HG03565 (cell line): ENCODE data around the gene ENKD1.
"Not testable (repeated sequence)": the region's sequence is repeated elsewhere in the genome, so short reads cannot be mapped to it uniquely, and the experiment has no call there.

Experiments
- ATAC-seq: cut with Tn5 transposase; IDR thresholded peaks from one replicate; pipeline ENCODE4 v1.9.1; 2021; ENCODE audit warnings: mild to moderate bottlenecking, moderate library complexity; ENCODE audit not compliant: unreplicated experiment

ENKD1 gene, protein sequence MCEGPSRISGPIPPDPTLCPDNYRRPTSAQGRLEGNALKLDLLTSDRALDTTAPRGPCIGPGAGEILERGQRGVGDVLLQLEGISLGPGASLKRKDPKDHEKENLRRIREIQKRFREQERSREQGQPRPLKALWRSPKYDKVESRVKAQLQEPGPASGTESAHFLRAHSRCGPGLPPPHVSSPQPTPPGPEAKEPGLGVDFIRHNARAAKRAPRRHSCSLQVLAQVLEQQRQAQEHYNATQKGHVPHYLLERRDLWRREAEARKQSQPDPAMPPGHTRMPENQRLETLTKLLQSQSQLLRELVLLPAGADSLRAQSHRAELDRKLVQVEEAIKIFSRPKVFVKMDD

DNA sequence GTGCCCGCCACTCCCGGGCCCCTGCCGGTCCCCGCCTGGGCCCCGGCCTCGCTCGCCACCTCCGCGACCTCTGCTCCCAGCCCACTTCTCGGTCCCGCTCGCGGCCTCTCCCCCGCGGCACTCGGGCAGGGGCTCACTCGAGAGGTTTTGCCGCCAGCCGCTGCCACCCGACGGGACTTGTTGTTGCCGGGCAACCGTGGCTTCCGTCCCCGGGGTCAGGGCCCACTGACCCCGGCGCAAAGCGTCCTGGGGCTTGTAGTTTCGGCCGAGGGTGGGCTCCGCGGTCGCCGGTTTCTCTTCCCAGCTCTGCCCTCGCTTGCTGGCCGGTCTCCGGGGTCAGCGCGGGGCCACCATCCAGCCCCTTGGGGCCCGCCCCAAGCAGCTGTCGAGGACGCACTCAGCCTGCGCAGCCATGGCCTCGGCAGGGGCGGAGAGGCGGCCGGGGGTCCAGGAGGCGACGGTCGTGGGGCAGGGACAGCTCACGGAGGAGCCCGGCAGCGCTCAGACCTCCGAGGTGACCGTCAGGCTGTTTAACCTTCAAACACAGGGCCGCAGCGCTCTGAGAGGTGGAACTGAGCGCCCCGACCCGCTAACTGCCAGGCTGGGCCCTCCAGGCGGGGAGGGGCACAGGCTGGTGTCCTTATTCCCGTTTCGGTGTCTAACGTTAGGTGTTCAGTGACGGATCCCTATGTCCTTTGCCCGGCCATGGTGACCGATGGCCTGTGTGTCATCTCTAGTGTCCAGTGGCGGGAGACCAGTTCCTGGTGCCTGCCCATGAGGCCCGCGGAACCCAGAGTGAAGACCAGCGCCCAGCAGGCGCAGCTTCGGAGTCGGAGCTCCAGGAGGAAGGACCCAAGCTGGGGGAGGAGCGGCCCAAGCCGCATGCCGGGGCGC is at the start of gene ENKD1, which contains the start of gene C16orf86:
ENKD1 (minus strand) TSS at position 192 of the 894 bp plus-strand sequence. CDS start 308 bp downstream, outside the sequence.
C16orf86 (plus strand) TSS at position 256 of the 894 bp plus-strand sequence; CDS start at position 413, 157 bp downstream.
- ATAC-seq, result no peak

- no peak for ATAC-seq
Observed at GRCh38 chr16:67716097-67716496, 49.5 kb upstream of the ENKD1 start.

DNA sequence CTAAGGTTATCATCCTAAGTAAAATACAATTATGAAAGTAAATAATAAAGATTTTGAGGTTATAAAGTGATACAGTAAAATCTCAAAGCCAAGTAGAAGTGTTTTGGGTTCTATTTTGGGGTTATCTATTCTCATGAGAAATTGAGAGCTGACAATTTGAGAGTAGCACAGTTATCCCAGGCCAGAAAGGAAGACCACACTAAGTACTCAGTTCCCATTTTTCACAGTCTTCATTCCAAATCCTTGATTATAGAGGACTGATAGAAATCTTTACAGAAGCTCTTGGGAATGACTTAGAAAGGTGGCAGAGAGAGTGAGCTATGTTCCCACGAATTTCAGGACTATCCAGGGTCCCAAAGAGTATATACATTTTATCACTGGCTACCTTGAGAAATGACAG is 48.0 kb upstream of the ENKD1 start:
- ATAC-seq, result no peak

GRCh38 chr16:67713647-67714273 is 47.2 kb upstream of the ENKD1 start:
- no peak for ATAC-seq

DNA sequence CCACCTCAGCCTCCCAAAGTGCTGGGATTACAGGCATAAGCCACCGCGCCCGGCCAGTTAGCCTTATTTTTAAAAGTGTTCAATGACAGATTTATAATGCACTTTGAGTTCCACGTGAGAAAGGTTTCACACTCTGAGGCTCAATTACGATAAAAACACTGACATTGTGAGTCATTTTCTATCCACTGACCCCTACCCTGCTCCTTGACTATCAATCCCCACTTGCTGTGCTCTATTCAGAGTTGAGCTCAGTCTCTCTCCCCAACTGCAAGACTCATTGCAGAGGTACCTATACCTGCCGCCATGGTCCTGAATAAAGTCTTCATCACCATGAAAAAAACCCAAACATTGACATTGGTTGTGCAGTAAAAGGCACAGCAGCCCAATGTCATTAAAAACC is 44.1 kb upstream of the ENKD1 start:
- ATAC-seq, result no peak

- ATAC-seq, result no peak
Observed at GRCh38 chr16:67709050-67709449, 42.5 kb upstream of the ENKD1 start.

- no peak for ATAC-seq
Observed at GRCh38 chr16:67708368-67708771, 41.8 kb upstream of the ENKD1 start.

- no peak for ATAC-seq
Observed at GRCh38 chr16:67707790-67708189, 41.2 kb upstream of the ENKD1 start.

DNA sequence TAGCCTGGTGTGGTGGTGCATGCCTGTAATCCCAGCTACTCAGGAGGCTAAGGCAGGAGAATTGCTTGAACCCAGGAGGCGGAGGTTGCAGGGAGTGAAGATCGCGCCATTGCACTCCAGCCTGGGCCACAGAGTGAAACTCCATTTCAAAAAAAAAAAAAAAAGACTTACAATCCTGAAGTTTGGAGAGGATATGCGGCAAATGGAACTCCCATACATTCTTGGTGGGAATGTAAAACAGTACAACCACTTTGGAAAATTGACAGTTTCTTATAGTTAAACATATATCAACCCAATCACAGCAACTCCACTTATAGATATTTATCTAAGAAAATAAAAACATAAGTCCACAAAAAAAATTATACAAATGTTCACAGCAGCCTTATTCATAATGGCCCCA is 40.7 kb upstream of the ENKD1 start:
- ATAC-seq, result no peak

DNA sequence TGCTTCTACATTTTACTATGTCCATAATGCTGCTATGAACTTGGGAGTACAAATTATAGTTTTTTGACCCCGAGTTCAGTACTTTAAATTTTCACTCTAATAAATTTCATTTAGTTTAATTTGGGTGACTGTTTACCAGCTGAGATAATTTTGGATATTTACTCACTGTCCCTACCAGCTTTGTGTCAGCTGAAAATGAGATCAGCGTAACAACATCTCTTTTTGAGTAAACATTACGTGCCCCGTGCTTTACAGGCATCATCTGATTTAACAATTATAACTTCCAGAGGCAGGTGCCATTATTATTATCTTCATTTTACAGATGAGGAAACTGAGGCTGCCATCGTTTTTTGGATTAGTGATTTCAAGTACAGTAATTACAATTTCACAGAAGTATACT is 37.6 kb upstream of the ENKD1 start:
- no peak for ATAC-seq

DNA sequence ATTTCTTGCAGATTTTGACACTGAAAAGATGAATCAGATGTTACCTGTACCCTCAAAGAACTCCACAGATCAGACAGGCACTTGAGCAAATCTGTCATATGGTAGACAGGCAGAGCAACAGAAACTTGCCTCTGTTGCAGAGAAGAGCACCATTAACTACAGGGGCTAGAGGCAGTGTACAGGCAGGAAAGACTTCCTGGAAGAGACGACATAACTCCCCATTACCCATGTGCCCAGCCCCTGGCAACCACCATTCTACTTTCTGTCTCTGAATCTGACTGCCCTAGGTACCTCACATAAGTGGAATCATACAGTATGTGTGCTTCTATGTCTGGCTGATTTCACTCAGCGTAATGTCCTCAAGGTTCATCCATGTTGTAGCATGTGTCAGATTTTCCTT is 37.1 kb upstream of the ENKD1 start:
- ATAC-seq, result no peak

- no peak for ATAC-seq
Observed at GRCh38 chr16:67702130-67702529, 35.6 kb upstream of the ENKD1 start.

DNA sequence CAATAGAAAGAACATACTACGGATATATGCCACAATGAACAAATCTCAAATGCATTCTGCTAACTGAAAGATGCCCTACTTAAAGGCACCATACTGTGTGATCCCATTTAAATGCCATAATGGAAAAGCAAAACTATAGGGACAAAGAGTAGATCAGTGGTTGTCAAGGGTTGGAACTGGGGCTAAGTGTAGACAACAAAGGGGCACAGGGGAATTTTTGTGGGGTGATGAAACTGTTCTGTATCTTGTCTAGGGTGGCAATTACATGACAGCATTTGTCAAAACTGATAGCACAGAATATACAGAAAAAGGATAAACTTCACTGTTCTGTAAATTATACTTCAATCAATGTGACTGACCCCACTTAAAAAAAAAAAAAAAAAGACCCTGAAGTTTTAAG is 34.9 kb upstream of the ENKD1 start:
- ATAC-seq, result no peak

GRCh38 chr16:67699265-67699664 is 32.7 kb upstream of the ENKD1 start:
- no peak for ATAC-seq

- no peak for ATAC-seq
Observed at GRCh38 chr16:67697422-67698185, 31.1 kb upstream of the ENKD1 start.

GRCh38 chr16:67694611-67695010 is 28.1 kb upstream of the ENKD1 start:
- ATAC-seq, result no peak

DNA sequence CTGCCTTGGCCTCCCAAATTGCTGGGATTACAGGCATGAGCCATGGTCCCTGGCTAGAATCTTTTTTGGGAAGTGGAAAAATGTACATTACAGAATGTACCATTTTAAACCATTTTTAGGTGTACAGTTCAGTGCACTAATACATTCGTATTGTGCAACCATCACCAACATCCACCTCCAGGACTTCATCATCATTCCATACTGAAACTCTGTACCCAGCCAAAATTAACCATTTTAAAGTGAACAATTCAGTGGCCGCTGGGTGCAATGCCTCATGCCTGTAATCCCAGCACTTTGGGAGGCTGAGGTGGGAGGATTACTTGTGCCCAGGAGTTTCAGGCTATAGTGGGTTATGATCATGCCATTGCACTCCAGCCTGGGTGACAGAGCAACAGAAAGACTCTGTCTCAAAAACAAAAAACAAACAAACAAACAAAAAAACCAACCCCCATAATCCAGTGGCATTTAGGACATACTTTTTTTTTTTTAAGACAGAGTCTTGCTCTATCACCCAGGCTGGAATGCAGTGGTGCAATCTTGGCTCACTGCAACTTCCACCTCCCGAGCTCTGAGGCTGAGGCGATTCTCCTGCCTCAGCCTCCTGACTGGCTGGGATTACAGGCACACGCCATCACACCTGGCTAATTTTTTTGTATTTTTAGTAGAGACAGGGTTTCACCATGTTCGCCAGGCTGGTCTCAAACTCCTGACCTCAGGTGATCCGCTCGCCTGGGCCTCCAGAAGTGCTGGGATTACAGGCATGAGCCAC is 27.2 kb upstream of the ENKD1 start:
- ATAC-seq, result not testable (repeated sequence)

DNA sequence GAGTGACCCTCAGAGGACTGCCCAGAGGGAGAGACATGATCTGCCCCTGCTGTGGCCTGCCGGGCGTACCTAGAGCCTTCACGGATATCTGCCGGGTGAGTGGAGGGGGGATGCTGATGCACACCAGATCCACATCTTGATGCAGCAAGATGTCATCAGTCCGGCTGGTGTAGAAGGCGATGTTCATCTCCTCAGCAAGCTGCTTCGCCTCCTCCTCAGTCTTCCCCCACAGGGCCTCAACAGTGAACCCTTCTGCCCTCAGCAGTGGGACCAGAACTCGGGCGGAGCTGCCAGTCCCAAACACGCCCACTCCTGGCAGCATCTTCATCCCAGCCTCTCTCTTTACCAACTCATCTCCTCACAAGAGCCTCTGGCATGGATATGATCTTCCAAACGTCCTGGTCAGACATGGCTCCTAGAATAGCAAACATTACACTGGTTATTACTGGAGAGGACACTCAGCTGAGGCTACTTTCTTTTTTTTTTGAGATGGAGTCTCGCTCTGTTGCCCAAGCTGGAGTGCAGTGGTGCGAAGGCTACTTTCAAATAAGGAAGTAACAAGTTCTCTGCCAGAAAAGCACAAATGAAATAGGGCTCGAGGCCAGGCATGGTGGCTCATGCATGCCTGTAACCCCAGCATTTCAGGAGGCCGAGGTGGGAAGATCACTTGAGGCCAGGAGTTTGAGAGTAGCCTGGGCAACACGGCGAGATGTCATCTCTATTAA is 19.0 kb upstream of the ENKD1 start:
- no peak for ATAC-seq

DNA sequence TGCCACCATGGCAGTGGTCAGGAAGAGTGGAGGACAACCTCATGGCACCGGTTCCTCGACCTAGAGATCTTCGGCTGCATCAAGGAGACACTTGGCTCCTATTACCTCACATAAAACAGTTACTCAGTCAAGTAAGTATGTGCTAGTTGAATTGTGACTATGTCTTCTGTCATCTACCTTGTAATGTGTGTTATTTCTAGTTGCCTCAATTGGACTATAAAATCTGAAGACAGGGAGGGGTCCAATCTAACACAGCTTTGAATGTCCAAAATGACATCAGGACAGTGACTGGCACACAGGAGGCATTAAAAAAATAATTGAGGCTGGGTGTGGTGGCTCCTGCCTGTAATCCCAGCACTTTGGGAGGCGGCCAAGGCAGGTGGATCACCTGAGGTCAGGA is 17.2 kb upstream of the ENKD1 start:
- ATAC-seq, result no peak
